ENCODE results near the gene FOSB.

The FOSB gene

DNA sequence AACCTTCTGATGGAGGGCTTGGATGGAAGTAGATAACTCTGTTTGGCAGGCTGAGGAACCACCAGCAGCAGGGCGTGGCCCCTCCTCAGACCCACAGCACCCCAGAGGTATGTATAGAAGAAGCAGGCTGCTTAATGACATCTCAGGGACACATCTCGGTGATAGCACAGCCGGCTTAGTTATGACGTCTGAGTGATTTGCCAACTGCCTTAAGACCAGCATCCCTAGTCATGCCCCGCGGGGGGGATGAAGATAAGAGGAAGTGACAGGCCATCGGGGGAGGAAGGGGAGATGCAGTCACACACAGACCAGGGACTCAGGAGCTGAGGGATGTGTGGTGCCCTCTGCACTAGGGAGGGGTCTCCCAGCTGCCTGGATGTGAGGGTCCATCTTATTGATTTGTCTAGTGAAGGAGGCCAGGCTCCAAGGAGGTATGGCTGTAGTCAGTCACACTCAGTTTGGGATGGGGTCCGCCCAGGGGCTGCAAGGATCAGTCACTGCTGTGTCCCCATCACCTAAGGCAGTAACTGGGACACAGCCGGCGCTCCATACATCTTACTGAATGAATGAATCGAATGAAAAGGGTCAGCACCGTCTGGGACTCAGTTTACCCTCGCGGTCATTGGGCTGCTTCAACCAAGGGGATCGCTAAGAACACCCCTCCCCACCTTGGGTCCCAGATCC is 24.9 kb upstream of the FOSB start:
- DNase-seq (ENCODE audit: low read depth): peak; percentile 34

DNA sequence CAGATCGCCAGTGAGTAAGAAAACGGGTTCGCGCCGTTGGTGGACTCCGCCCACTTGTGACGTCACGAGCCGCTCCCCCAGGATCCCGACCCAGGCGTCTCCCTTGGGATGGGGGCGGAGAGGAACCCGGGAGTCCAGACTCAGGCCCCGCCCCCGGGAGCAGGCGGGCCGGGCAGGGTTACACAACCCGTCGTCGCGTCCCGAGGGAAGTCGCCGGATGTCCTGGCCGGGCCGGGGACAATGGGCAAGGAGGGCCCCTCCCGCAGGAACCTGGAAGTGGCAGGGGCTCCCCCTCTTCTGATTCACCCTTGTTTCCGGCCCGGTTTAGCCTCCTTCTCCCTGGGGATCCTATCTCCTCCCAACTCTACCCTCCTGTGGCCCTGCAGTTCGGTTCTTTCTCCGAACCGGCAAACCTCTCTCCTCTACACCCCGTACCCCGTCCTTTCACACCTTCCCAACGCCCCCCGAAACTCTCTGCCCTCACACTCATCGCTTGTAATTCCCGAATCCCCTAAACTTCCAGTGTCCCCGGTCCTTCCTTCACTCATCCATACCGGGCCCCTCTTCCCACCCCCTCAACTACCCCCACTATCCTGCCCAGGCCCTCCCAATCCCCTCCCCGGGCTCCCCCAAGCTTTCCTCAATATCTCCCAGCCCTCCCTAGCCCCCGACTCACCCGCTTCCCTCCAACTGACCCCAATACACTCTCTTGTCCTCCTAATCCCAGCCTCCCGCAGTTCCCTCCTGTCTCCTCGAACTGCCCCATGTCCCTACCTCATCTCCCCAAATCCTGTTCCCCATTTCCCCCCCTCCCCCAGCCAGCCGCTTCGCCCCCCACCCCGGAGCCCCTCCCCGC is 24.1 kb upstream of the FOSB start:
- peak; percentile 91 for DNase-seq (ENCODE audit: low read depth)

DNA sequence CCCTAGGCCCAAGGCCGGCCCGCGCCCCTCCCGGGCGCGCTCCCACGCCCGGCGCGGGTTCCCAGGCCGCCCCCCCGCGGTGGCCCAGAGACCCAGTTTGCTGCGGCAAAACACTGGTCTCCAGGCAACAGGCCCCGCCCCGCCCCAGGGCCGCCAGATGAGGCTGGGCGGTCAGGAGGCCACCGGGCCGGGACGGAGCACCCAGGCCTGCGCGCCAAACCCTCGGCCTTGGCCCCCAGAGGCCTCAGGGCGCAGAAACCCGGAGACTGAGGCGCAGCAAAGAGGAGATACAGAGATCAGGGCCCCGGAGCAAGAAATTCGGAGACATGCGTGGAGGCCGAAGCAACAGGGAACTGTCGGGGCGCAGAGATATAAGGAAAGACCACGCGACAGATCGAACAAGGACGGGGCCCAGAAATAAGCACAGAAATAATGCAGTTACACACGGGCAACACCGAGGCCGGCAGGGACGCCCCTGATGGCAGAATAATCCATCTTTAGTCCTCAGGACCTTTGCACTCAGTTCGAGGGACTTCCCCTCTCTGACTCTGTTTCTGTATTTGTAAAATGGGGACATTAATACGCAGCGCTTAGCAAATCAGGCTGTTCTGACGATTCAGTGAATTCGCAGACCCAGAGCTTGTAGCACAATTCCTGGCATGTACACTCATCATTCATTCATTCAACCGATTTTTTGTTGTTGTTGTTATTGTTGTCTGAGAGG is 23.3 kb upstream of the FOSB start:
- DNase-seq (ENCODE audit: low read depth): no peak

DNA sequence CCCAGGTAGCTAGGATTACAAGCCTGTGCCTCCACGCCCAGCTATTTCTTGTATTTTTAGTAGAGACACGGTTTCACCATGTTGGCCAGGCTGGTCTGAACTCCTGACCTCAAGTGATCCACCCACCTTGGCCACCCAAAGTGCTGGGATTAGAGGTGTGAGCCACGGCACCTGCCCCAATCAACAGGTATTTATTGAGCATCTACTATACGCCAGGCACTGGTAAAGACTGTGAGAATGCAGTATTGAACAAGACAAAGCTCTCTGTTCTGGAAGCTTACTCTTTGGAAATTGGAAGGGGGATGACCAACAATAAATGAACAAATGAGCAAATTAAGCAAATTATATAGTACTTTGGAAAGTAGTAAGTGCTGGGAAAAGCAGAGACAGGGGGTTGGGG is 22.7 kb upstream of the FOSB start:
- no peak for DNase-seq (ENCODE audit: low read depth)

DNA sequence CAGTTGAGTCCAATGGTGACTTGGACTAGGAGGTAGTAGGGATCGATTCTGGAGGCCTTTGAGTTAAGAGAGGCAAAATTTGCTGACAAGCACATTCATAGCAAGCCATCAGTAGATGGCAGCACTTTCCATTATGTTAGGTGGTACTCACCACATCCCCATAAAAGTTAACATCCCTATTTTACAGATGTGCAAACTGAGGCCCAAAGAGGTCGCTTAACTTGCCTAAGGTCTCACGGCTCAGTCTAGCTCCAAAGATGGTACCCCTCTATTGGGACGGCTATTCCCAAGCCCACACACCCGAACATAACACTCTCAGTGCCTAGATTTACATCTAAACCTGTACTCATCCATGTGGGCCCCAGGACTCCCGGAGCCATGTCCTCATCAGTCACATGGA is 21.5 kb upstream of the FOSB start:
- DNase-seq (ENCODE audit: low read depth): no peak

DNA sequence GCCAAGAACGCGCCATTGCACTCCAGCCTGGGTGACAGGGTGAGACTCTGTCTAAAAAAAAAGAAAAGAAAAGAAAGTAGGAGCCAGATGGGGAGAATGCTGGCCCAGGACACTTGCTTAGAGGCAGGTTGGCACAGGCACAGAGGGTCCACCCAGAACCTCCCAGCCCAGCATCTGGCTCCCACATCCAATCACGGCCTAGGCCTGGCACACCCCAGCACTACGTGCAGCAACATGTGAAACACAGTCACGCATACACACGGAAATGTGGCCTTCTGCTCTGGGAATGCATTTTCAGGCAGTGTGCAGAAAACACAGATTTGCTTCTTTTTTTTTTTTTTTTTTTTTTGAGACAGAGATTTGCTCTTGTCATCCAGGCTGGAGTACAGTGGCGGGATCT is 20.9 kb upstream of the FOSB start:
- no peak for DNase-seq (ENCODE audit: low read depth)

DNA sequence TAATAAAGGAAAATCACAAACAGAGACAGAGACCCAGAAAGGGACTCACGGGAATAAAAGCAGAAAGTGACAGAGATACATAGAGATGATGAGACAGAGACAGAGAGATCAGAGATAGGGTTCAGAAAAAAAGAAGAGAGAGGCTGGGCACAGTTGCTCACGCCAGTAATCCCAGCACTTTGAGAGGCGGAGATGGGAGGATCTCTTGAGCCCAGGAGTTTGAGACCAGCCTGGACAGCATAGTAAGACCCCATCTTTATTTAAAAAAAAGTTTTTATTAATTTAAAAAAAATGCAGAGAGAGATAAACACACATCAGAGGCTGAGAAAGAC is 19.4 kb upstream of the FOSB start:
- no peak for DNase-seq (ENCODE audit: low read depth)

DNA sequence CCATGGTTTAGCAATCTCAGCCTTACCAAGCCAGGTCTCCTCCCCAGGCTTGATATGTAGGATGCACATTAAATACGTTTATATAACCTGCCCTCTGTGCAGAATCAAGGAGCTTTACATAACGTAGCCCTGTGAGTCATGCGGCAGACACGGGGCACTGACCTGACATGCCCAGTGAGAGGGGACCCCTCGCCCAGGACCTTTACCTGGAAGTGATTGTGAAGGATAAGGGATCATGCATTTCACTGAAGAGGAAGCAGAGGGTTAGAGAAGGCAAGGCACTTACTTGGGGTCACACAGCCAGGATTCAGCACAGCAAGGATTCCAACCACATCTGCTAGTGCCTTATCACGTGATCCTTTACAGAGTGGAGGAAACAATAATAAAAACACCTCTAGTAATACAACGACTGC is 18.9 kb upstream of the FOSB start:
- no peak for DNase-seq (ENCODE audit: low read depth)

DNA sequence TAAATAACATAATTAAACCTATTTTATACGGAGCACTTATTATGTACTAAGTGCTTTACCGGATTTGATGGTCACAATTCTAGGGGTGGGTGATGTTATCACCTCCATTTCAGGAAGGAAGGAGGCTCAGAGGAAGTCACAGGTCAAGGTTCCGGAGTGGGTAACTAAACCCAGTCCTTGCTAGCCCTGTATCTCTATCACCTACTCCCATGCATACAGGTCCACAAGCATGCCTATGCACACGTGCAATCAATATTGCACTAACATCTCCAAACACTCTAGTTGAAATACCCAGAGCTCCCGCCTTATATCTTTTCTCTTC is 17.8 kb upstream of the FOSB start:
- no peak for DNase-seq (ENCODE audit: low read depth)

DNA sequence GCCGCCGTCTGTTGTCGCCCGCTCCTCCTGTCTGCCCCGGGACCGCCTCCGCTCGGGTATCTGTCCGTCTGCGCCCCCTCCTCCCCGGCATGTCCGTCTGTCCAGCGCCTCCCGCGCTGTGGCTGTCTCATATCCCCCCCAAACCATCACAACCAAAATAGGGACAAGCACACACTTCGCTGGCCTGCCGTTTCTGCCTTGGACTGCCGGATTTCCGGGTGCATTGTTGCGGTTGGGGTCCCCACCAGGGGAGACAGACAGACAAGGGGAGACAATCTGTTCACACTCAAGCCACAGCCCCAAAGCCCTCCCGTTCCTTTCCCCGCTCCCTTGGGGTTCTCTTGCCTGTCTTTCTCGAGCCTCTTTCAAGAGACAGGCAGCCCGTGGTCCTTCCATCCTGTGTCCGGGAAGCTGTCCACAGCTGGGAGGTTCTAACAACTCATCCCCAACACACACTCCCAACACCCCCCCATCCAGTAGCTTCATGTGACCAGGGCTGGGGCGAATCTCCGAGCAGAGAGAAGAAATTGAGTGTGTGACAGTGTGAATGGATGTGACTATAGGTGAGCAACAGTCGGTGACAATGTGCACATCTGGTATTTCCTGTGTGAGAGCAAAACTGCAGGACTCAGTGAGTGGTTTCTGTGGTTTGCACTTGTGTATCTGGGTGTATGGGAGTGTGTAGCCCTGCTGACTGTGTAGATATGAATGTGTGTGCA is 16.5 kb upstream of the FOSB start:
- no peak for DNase-seq (ENCODE audit: low read depth)

DNA sequence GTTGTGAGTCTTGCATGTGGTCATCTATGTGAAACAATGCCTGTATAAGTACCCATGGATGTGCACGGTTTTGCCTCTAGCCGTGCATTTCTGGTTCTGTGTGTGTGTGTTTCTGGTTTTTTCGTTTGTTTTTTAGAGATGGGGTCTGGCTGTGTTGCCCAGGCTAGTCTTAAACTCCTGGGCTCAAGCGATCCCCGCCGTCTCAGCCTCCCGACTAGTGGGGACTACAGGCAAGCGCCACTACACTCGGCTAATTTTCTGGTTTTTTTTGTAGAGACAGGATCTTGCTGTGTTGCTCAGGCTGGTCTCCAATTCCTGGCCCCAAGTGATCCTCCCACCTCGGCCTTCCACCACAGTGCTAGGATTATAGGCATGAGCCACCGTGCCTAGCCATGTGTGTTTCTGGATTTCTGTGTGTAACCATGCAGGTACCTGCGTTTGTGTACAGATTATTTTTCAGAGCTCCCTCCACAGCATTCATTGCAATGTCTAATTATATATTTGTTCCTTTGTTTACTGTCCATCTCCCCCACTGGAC is 15.9 kb upstream of the FOSB start:
- DNase-seq (ENCODE audit: low read depth): no peak

DNA sequence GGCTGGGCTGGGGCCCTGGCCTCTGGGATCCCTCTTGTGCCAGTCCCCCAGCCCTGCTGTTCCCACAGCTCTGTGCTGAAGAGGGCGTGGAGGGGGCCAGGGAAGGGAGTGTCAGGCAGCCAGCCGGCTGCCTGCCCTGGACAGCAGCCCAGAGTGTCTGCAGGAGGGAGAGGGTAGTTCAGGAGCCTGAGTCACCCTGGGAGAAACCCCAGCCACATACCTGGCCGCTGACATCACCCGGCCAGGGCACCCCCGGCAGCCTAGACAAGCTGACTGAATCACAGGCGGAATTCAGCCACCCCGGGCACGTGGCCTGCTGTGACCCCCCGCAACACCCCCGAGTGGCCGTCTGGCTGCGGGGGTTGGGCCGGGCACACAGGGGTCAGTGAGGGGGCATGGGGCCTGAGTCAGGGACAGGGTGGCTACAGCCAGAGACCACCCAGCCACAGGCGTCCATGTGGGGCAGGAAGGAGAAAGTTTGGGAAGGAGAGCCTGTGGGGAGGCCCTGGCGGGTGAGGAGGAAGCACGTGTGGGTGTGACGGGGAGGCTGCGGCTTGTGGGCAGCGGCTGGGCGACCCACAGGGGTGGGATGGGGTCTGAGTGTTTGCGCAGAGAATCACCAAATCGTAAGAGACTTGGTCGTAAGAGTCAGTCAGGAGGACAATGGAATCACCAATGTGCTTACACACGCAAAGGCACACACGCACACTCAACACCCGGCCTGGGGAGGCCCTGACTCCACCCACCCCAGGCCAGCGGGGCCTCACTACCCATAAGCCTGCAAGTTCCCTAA is 11.9 kb upstream of the FOSB start:
- DNase-seq (ENCODE audit: low read depth): peak; percentile 99

DNA sequence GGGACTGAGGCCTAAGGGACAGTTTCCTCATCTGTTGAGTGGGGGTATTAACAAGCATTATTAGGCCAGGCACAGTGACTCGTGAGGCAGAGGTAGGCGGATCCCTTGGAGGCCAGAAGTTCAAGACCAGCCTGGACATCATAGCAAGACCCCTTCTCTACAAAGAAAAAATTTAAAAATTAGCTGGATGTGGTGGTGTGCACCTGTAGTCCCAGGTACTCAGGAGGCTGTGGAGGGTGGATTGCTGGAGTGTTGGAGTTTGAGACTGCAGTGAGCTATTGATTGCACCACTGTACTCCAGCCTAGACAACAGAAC is 11.3 kb upstream of the FOSB start:
- no peak for DNase-seq (ENCODE audit: low read depth)

DNA sequence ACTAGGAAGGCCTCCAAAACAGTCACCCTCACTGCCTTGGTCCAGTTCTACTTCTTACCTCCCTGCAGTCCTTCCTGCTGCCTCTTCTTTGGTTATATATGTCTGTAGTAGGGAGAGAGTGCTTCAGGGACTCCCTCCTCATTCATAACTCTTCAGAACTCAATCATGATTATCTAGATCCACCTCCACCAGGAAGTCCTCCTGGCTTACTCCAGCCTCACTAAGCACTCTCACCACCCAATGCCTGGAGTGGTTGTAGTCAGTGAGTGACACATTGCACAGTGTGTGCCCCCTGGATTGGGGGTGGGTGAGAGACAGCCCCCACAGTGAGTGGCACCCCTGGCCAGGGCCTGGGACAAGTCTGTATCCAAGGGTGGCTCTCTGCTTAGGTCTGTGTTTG is 10.0 kb upstream of the FOSB start:
- no peak for DNase-seq (ENCODE audit: low read depth)

DNA sequence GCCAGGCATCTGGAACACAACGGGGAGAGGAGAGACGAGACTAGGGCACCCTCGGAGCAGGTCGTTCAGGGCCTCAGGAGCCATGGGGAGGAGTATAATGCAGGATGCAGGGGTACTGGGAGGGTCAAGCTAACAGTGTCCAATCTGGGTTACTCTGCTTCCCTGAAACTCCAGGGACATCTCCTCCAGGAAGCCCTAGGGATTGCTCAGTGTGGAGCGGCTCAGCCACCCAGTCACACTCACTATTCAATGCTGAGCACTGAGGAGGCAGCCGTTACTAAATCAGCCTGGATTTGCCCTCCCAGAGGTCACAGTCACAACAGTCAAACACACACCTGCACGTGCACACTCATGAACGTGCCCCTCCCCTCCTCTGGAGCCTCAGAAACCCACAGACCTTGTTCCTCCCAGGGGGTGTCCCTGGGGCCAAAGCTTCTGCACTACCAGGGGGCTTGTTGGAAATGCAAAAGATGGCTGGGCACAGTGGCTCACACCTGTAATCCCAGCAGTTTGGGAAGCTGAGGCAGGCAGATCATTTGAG is 6.9 kb upstream of the FOSB start:
- DNase-seq (ENCODE audit: low read depth): no peak

DNA sequence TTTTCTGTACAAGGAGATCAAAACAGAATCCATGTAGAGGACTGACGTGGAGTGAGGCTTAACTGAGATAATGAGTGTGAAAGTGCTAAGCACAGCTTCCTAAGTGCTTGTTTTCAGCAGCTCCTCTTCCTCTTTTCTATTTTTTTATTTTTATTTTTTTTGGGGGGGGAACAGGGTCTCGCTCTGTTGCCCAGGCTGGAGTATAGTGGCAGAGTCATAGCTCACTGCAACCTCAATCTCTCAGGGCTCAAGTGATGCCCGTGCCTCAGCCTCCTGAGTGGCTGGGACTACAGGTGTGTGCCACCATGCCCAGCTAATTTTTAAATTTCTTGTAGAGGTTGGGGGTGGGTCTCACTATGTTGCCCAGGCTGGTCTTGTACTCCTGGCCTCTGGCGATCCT is 5.6 kb upstream of the FOSB start:
- no peak for DNase-seq (ENCODE audit: low read depth)

DNA sequence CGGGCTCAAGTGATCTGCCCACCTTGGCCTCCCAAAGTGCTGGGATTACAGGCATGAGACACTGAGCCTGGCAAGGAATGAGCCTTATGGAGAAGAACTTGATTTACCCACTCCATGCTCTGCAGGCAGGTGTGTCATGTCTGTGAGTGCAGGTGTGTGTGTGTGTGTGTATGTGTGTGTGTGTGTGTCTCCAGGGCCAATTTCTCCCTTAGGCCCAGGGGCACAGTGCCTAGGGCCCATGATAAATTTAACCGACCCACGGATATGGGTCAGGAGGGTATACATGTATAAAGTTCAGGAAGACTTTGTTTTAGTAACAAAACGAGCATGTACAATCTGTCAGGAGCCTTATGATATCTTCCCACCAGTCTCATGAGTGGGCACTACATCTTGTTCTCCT is 4.6 kb upstream of the FOSB start:
- no peak for DNase-seq (ENCODE audit: low read depth)

DNA sequence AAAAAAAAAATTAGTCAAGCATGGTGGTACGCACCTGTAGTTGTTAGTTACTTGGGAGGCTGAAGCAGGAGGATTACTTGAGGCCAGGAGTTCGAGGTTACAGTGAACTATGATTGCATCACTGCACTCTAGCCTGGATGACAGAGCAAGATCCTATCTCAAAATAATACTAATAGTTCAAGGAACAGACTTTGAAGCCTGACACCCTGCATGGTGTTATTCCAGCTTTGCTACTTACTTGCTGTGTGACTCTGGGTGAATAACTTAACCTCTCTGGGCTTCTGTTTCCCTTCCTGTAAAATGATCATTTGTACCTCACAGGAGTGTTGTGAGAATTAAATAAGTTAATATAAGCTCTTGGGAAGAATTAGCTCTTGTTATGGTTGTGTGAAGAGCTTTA is 3.5 kb upstream of the FOSB start:
- DNase-seq (ENCODE audit: low read depth): no peak

DNA sequence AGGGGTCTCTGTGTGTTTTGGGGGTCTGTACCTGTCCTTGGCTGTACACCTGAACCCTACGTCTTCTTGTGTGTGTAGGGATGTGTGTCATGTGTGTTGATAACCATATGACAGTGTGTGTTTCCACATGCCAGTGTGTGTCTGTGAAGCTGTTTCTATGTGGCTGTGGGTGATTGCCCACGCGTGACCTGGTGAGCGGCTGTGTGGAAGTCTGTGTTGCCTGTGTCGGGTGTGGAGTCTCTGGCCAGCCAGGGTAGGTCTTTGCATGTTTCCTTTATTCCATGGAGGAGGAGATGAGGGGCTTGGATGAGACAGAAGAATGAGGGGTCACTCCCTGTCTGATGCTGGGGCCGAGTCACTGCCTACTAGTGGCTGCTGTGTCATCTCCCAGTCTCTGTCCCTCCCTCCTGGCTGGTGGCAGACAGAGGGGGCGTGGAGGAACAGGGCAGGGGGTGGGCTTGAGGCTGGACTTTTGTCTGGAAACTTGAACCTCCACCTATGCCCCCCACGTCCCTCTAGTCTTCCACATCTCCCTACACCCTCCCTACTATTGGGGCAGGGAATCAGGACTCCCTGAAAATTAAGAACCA is 2.8 kb upstream of the FOSB start:
- DNase-seq (ENCODE audit: low read depth): no peak

DNA sequence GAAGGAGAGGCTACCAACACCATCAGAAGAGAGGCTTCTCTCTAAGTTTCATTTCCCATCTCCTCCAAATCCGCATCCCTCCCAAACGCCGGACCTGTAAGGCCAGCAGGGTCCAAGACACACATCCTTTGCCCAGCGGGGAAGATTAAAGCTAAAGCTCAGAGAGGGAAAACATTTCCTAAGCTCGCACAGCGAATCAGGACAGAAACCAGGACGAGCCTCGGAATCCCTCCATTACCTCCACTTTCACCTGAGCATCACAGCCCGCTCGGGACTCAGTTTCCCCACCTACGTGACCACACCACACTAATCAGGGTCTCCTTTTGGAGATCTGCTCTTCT is 711 bp upstream of the FOSB start:
- DNase-seq (ENCODE audit: low read depth): no peak

DNA sequence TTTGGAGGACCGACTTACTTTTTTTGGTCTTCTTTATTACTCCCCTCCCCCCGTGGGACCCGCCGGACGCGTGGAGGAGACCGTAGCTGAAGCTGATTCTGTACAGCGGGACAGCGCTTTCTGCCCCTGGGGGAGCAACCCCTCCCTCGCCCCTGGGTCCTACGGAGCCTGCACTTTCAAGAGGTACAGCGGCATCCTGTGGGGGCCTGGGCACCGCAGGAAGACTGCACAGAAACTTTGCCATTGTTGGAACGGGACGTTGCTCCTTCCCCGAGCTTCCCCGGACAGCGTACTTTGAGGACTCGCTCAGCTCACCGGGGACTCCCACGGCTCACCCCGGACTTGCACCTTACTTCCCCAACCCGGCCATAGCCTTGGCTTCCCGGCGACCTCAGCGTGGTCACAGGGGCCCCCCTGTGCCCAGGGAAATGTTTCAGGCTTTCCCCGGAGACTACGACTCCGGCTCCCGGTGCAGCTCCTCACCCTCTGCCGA is 409 bp downstream of the FOSB start:
- no peak for DNase-seq (ENCODE audit: low read depth)
